Cardiac muscle cell (in vitro differentiated cells and primary cell): ENCODE measurements around the gene OPRL1. TPM values are rescaled to one million over a fixed set of nuclear protein-coding genes. Genes with fewer than 3 reads are reported as not detected.

Experiments
- DNase-seq, 2 donors: peaks; one replicate each; pipeline versions ENCODE4 v3.0.0 to v3.0.0-alpha.2; 2010 to 2017; ENCODE audit warnings: low read depth in 1 of 2, low spot score in 1 of 2
- H3K27ac ChIP-seq: fragments of 200-600 bp; sonication (generic); 2 replicates; pipeline ENCODE4 v1.5.1; 2016
- H3K27me3 ChIP-seq: fragments of 200-600 bp; sonication (generic); 2 replicates; pipeline ENCODE4 v1.6.0; 2016; ENCODE audit warnings: control low read depth
- H3K36me3 ChIP-seq: fragments of 200-600 bp; sonication (generic); 2 replicates; pipeline ENCODE4 v1.5.1; 2016; ENCODE audit warnings: control low read depth
- H3K4me1 ChIP-seq: fragments of 200-600 bp; sonication (generic); 2 replicates; pipeline ENCODE4 v1.8.1; 2017; ENCODE audit warnings: low read depth, mild to moderate bottlenecking, mixed run types
- H3K4me3 ChIP-seq: fragments of 200-600 bp; sonication (generic); 2 replicates; pipeline ENCODE4 v1.5.1; 2016; ENCODE audit warnings: mild to moderate bottlenecking
- H3K9me3 ChIP-seq: fragments of 200-600 bp; sonication (generic); 2 replicates; pipeline ENCODE4 v1.5.1; 2017; ENCODE audit warnings: low read depth, mild to moderate bottlenecking, control low read depth
- CTCF ChIP-seq: IDR thresholded peaks from 2 replicates; pipeline ENCODE4 v1.5.1; 2012; ENCODE audit warnings: low read depth, mild to moderate bottlenecking, low read length
- polyA plus RNA-seq: library from polyadenylated mRNA; unstranded; fragments of >200 nt; fragmentation: Nextera tagmentation; extraction: Ambion mirVana; gene quantifications from 2 replicates; pipeline ENCODE4 v1.2.1, GENCODE V29; 2016
- total RNA-seq: library from RNA; depleted of rRNA; stranded (reverse); fragments of >200 nt; gene quantifications from 2 replicates; pipeline ENCODE4 v1.2.3, GENCODE V29; 2016

The OPRL1 gene
- total and polyA plus RNA-seq, 2 experiments from 2014 or later = 2.1 to 9.6 TPM

DNA sequence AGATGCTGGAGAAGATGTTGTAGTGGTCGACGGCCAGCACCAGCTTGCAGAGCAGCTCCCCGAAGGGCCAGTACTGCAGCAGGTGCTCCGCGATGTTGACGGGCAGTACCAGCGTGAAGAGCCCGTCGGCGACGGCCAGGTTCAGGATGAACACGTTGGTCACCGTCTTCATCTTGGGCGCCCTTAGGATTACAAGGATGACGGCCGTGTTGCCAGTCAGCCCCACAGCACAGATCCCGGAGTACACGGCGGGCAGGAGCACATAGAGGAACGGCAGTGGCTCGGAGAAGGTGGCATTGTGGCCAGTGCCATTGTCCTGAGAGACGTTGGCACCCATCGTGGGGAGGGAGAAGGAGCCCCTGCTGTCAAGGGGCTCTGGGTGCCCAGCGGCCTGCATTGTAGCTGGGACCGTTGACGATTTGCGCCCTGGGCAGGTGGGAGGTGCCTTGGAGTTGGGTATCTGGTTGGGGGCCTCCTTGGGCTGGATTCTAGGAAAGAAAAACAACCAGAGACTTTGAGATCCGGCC, 26.6 kb downstream of the OPRL1 start:
- H3K9me3 ChIP-seq = no peaks in the 10 kb centered on the region
- H3K36me3 ChIP-seq = no peaks in the 10 kb centered on the region
- peaks cover 14% of the 10 kb centered on the region for H3K27me3 ChIP-seq
- H3K4me3 ChIP-seq = no peak overlapping the region
- no peak for TF ChIP-seq CTCF
- no peak overlapping the region for H3K27ac ChIP-seq
- no peak for DNase-seq
- peaks cover under 1% of the 10 kb centered on the region for H3K4me1 ChIP-seq

DNA sequence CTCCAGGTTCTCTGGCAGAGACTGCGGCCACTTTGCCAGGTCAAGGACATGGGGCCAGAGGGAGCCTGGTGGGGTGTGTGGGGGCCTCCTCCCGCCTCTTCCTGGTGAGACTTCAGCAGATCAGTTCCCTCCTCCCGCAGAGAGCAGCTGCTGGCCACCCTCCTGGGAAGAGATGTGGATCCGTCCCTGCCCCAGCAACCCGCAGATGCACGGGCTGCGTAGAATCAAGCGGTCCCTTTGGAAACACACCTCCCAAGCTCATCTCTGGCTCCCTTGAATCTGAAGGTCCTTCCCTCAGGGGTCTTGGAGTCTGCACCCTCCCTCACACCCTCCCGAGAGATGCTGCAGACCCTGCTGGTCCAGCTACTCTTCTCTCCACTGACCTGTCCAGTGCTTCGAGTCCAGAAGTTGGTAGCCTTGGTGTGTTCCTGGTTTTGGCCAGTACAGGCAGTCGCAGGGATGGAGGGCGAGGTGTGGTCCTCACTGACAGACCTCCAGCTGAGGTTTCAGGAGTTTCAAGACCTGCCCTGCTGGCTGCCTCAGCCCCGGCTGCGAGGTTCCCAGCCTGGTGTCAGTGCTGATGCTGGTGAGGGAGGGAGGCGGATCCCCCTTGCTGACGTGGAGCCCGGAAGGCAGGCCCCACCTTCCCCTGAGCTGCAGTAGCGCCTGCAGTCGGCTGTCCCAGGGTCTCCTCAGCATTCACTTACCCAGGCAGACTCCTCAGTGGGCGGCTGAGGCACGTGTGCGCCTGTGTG, 27.3 kb downstream of the OPRL1 start, which contains the start of gene NPBWR2:
Gene NPBWR2 (minus strand): TSS at position 585 of the 755 bp plus-strand sequence. CDS start 734 bp downstream, outside the sequence.
- Histone ChIP-seq H3K27ac (no peak within 1 kb of the TSS), H3K27me3 (peaks cover 12% of the 10 kb centered on the region), H3K36me3 (no peaks in the 10 kb centered on the region), H3K4me1 (peaks cover 3% of the 10 kb centered on the region), H3K4me3 (no peak within 1 kb of the TSS), H3K9me3 (no peaks in the 10 kb centered on the region)
- no peak for TF ChIP-seq CTCF
- DNase-seq = no peak

GRCh38 chr20:64107736-64108457, 28.0 kb downstream of the OPRL1 start:
- peaks cover 10% of the 10 kb centered on the region for H3K27me3 ChIP-seq
- H3K4me3 ChIP-seq = no peak overlapping the region
- peaks cover 3% of the 10 kb centered on the region for H3K4me1 ChIP-seq
- no peak for DNase-seq
- no peaks in the 10 kb centered on the region for H3K9me3 ChIP-seq
- no peaks in the 10 kb centered on the region for H3K36me3 ChIP-seq
- TF ChIP-seq CTCF = no peak
- H3K27ac ChIP-seq = no peak overlapping the region

DNA sequence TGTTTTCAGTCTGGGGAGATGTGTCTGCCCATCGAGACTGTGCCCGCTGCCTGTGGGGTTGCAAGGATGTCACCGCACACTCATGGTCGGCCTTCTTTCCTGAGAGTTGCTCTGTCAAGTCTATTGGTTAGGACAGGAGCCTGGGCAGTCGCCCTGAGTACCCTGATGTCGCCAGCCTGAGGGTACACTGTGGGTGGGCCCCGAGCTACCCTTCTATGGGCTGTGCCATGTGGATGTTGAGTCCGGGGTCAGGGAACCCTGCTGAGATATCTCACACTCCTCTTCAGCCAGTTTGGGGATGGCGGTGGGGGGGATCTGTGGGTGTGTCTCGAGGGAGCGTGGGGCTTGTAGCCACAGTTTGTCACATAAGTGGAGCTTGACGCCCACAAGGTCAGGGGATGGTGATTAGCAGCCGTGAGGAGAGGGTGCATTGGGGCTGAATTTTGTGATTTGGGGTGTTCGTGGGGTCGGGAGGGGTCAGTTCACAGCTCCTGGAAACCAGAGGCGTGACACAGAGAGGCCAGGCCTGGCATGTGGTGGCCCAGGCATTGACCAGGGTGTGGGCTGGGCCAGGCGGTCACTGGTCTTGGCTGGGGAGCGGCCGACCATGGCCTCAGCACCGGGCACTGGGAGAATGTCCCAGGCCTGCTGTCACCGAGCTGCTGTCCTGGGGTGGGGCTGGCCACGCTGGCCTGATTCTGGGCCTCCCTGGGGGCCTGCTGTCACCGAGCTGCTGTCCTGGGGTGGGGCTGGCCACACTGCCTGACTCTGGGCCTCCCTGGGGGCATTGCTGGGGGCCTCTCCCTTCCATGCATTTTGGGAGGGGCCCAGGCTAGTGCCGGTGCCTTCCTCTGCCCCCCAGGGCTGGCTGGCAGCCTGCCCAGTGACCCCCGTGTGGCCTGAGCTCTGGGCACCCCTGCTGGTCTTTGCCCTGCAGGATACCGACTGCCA, 29.1 kb downstream of the OPRL1 start:
- TF ChIP-seq CTCF = no peak
- no peaks in the 10 kb centered on the region for H3K9me3 ChIP-seq
- no peak overlapping the region for H3K4me3 ChIP-seq
- H3K36me3 ChIP-seq = no peaks in the 10 kb centered on the region
- H3K27me3 ChIP-seq = no peaks in the 10 kb centered on the region
- H3K27ac ChIP-seq = no peak overlapping the region
- no peak for DNase-seq
- peaks cover 3% of the 10 kb centered on the region for H3K4me1 ChIP-seq

- peaks cover 3% of the 10 kb centered on the region for H3K4me1 ChIP-seq
- DNase-seq = no peak
- H3K4me3 ChIP-seq = no peak overlapping the region
- H3K27me3 ChIP-seq = no peaks in the 10 kb centered on the region
- no peak for TF ChIP-seq CTCF
- H3K36me3 ChIP-seq = no peaks in the 10 kb centered on the region
- H3K9me3 ChIP-seq = no peaks in the 10 kb centered on the region
- H3K27ac ChIP-seq = no peak overlapping the region
Observed at GRCh38 chr20:64109831-64110391, 30.0 kb downstream of the OPRL1 start.
